OCI-LY7 (cell line): ENCODE data around the gene ZP4. TPM values are rescaled to one million over a fixed set of nuclear protein-coding genes. Genes with fewer than 3 reads are reported as not detected.

Experiments used
- BruUV-seq: library from RNA; stranded (reverse); fragments of 400-500 nt; replicated peaks from 2 replicates; lab custom pipeline; 2021; lab: Mats Ljungman, UMichigan
- CTCF ChIA-PET: fragments of 300-600 bp; sonication (Branson Sonifier 250); formaldehyde crosslinking; loops from one replicate; lab custom pipeline; 2022; ENCODE audit warnings: antibody characterized with exemption; ENCODE audit not compliant: unreplicated experiment; lab: Charles Lee
- POLR2A ChIA-PET: fragments of 300-600 bp; sonication (Branson Sonifier 250); formaldehyde crosslinking; loops from one replicate; lab custom pipeline; 2022; ENCODE audit warnings: antibody characterized with exemption; lab: Charles Lee
- DNase-seq: peaks from one replicate; pipeline ENCODE4 v3.0.0-alpha.2; 2015; ENCODE audit warnings: low spot score
- H2AFZ ChIP-seq: fragments of 200-600 bp; sonication (generic), shearing (Covaris generic); 2 replicates; pipeline ENCODE4 v1.6.1; 2014; ENCODE audit warnings: mild to moderate bottlenecking, antibody characterized with exemption, low read length, moderate library complexity
- H3K27ac ChIP-seq: fragments of 200-600 bp; sonication (generic); 2 replicates; pipeline ENCODE4 v1.5.1; 2014; ENCODE audit warnings: mixed run types, low read depth, mild to moderate bottlenecking, moderate library complexity, low read length, inconsistent platforms; ENCODE audit not compliant: poor library complexity, severe bottlenecking
- H3K36me3 ChIP-seq: fragments of 200-600 bp; sonication (generic); 2 replicates; pipeline ENCODE4 v1.6.1; 2014; ENCODE audit warnings: mild to moderate bottlenecking, antibody characterized with exemption, low read length, moderate library complexity, mixed read lengths; ENCODE audit not compliant: insufficient read depth
- H3K4me1 ChIP-seq: fragments of 200-600 bp; sonication (generic); 2 replicates; pipeline ENCODE4 v1.5.1; 2014; ENCODE audit warnings: mild to moderate bottlenecking, low read length; ENCODE audit not compliant: insufficient read depth, poor library complexity, severe bottlenecking
- H3K4me2 ChIP-seq: fragments of 200-600 bp; sonication (generic); 2 replicates; pipeline ENCODE4 v1.6.1; 2014; ENCODE audit warnings: mild to moderate bottlenecking, low read length
- H3K4me3 ChIP-seq: fragments of 200-600 bp; sonication (generic); 2 replicates; pipeline ENCODE4 v1.5.1; 2014; ENCODE audit warnings: mild to moderate bottlenecking, low read depth, low read length; ENCODE audit not compliant: poor library complexity, severe bottlenecking
- H3K79me2 ChIP-seq: fragments of 200-600 bp; sonication (generic); 2 replicates; pipeline ENCODE4 v1.6.1; 2016; ENCODE audit warnings: low read depth, mild to moderate bottlenecking, low read length, moderate library complexity, mixed read lengths; ENCODE audit not compliant: insufficient read depth
- H3K9me2 ChIP-seq: fragments of 200-600 bp; sonication (generic); 2 replicates; pipeline ENCODE4 v1.6.1; 2016; ENCODE audit warnings: mild to moderate bottlenecking, low read length, mixed read lengths; ENCODE audit not compliant: insufficient read depth
- H3K9me3 ChIP-seq: fragments of 200-600 bp; sonication (generic); 2 replicates; pipeline ENCODE4 v1.6.1; 2014; ENCODE audit warnings: mild to moderate bottlenecking, mixed run types, low read length, mixed read lengths
- H4K20me1 ChIP-seq: fragments of 200-600 bp; sonication (generic); 2 replicates; pipeline ENCODE4 v1.6.1; 2014; ENCODE audit warnings: mild to moderate bottlenecking, antibody characterized with exemption, low read length, moderate library complexity, mixed read lengths; ENCODE audit not compliant: insufficient read depth
- EZH2phosphoT487 ChIP-seq: fragments of 200-600 bp; sonication (generic); IDR thresholded peaks from 2 replicates; pipeline ENCODE4 v1.6.1; 2018; ENCODE audit warnings: low read depth, borderline replicate concordance, mild to moderate bottlenecking, mixed run types, antibody characterized with exemption, low read length, moderate library complexity, mixed read lengths
- intact Hi-C: fragments of 100-400 bp; cut with micrococcal nuclease; formaldehyde crosslinking; loops from one replicate; pipeline ENCODE4 v1.10.0; 2022; ENCODE audit not compliant: unreplicated experiment
- total RNA-seq, 2 experiments: library from RNA; depleted of rRNA in 1 of 2; stranded (reverse); fragments of >200 nt in 1 of 2; shearing (Covaris generic) in 1 of 2; gene quantifications; 2 replicates each; pipeline ENCODE4 v1.2.3, GENCODE V29; 2014 to 2022
- TF ChIP-seq, protein P1 (sequence below): fragments of 200-600 bp; sonication (generic); conservative IDR thresholded peaks from 2 replicates; pipeline ENCODE4 v1.5.1; 2014; ENCODE audit warnings: mild to moderate bottlenecking, antibody characterized with exemption, low read length, moderate library complexity, mixed read lengths

Gene ZP4
- total RNA-seq, 2 experiments from 2014 or later = not detected

DNA sequence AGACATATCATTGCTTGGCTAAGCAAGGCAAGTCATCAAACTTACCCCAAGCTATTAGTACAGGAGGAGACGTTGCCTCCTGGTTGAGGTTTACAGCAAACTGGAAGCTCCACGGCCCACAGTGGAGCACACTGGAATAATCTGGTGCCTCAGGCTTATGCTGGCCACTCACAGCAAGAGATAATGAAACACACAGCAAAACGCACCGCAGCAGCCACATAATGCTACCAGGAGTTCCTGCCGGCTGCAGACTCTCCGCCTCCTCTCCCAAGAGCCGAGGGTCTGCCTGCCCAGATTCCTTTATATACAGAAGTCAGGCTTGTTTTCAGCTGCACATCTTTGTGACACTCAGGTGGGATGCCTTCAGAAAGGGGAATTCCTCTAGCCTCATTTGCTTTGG is 306 bp downstream of the ZP4 start:
- POLR2A ChIA-PET = no interaction called here
- no peaks in the 10 kb centered on the region for H3K79me2 ChIP-seq
- H4K20me1 ChIP-seq = no peaks in the 10 kb centered on the region
- no peaks in the 10 kb centered on the region for H3K36me3 ChIP-seq
- no peaks in the 10 kb centered on the region for H3K4me1 ChIP-seq
- BruUV-seq = no TSS peak
- H2AFZ ChIP-seq = no peak overlapping the region
- CTCF ChIA-PET = no interaction called here
- H3K4me2 ChIP-seq = no peak overlapping the region
- H3K9me3 ChIP-seq = no peaks in the 10 kb centered on the region
- intact Hi-C loops = no loop called here
- no peaks in the 10 kb centered on the region for H3K9me2 ChIP-seq
- no peak overlapping the region for H3K4me3 ChIP-seq
- no peak overlapping the region for H3K27ac ChIP-seq
- DNase-seq = no peak
- TF ChIP-seq EZH2phosphoT487 = no peak
- TF ChIP-seq, protein P1, sequence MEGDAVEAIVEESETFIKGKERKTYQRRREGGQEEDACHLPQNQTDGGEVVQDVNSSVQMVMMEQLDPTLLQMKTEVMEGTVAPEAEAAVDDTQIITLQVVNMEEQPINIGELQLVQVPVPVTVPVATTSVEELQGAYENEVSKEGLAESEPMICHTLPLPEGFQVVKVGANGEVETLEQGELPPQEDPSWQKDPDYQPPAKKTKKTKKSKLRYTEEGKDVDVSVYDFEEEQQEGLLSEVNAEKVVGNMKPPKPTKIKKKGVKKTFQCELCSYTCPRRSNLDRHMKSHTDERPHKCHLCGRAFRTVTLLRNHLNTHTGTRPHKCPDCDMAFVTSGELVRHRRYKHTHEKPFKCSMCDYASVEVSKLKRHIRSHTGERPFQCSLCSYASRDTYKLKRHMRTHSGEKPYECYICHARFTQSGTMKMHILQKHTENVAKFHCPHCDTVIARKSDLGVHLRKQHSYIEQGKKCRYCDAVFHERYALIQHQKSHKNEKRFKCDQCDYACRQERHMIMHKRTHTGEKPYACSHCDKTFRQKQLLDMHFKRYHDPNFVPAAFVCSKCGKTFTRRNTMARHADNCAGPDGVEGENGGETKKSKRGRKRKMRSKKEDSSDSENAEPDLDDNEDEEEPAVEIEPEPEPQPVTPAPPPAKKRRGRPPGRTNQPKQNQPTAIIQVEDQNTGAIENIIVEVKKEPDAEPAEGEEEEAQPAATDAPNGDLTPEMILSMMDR = no peak

DNA sequence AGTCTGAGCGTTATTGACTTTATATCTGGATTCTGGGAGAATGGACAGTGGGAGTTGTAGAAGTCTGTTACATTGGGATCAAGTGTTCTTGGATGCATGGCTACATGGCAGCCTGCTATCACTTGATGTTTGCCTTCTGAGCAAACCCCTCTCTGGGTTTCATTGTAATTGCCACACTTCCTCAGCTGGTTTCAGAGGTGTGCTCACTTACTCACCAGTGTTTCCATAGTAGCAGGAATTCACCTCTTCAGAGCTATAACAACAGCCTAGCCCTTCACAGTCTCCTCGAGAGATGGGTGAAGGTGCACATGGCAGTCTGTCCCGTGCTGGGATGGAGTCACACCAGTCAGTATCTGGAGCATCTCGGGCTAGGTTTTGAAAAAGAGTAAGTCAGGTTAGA is 2.6 kb downstream of the ZP4 start:
- POLR2A ChIA-PET = no interaction called here
- TF ChIP-seq, protein P1 = no peak
- no peak for TF ChIP-seq EZH2phosphoT487
- H4K20me1 ChIP-seq = no peaks in the 10 kb centered on the region
- no peak overlapping the region for H3K4me2 ChIP-seq
- H3K36me3 ChIP-seq = no peaks in the 10 kb centered on the region
- BruUV-seq = no TSS peak
- no peak overlapping the region for H3K4me3 ChIP-seq
- CTCF ChIA-PET = no interaction called here
- H3K79me2 ChIP-seq = no peaks in the 10 kb centered on the region
- no peak for DNase-seq
- intact Hi-C loops = no loop called here
- no peaks in the 10 kb centered on the region for H3K4me1 ChIP-seq
- no peaks in the 10 kb centered on the region for H3K9me3 ChIP-seq
- H3K27ac ChIP-seq = no peak overlapping the region
- H3K9me2 ChIP-seq = no peaks in the 10 kb centered on the region
- H2AFZ ChIP-seq = no peak overlapping the region

DNA sequence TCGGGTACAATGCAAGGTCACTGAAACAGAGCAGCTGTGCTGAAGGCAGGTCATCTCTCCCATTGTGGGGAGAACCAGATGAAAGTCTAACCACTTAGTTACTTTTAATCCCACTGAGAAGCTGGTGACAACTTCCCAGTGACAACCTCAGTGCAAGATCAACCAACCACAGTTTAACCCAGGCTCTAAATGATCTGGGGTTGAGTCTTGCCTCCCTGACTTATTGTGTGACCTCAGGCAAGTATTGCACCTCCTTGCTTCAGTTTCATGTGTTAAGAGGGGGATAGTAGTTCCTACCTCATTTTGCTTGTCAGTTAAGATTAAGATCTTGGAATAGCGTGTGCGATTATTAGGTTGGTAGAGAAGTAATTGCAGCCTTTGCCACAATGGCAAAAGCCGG is 3.2 kb downstream of the ZP4 start:
- Histone ChIP-seq H3K27ac (no peak overlapping the region), H3K36me3 (no peaks in the 10 kb centered on the region), H3K9me2 (no peaks in the 10 kb centered on the region), H2AFZ (no peak overlapping the region), H3K4me3 (no peak overlapping the region), H3K4me2 (no peak overlapping the region), H3K79me2 (no peaks in the 10 kb centered on the region), H4K20me1 (no peaks in the 10 kb centered on the region), H3K4me1 (no peaks in the 10 kb centered on the region), H3K9me3 (no peaks in the 10 kb centered on the region)
- no TSS peak for BruUV-seq
- POLR2A ChIA-PET = interaction anchor here (0.6 kb wide), 1 partner anchor 790 kb away, joined by 6 read pairs; no protein-coding TSS in a partner anchor
- DNase-seq = no peak
- TF ChIP-seq EZH2phosphoT487 = no peak
- TF ChIP-seq, protein P1 = no peak
- intact Hi-C loops = no loop called here
- CTCF ChIA-PET = no interaction called here
